GM18498 (cell line): Measurements from ENCODE around the gene MARCHF9.
"Not testable (repeated sequence)": the region's sequence is repeated elsewhere in the genome, so short reads cannot be mapped to it uniquely, and the experiment has no call there.

ENCODE experiments used
- ATAC-seq: cut with Tn5 transposase; IDR thresholded peaks from one replicate; pipeline ENCODE4 v1.9.1; 2021; ENCODE audit warnings: mild to moderate bottlenecking, moderate library complexity; ENCODE audit not compliant: unreplicated experiment

MARCHF9 gene

DNA sequence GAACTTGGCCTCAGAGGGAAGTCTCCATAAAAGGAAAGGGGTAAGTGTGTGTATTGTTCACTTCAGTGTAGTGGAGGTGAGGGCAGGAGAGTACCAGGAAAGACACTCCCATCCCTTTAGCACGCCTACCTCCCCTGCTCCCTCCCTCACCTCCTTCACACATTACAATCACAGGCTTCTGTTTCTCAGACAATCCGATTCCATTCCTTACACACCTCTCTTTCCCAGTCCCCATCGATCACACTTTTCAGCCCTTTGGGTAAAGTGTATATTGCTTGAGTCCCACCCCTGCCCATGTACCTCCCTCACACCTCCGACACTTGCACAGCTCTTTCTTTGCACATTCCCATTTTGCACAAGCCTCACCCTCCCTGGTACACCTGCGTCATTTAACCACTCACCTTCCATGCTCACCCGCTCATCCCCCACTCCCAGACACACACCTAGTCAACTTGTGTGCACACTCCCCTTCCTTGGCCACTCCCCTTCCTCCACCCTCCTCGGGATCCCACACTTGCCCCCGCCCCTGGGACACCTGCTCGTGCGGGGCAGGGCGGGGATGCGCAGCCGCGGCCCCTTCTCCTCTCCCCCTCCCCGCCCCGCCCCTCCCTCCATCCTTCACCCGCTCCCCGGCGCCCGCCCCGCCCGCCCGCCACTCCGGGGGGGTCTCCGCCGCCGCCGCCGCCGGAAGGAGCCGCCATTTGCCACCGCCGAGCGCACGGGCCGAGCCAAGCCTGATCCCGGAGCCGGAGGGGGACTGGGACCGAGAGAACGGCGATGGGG is at the start of gene MARCHF9:
Gene MARCHF9 (plus strand): TSS at position 693 of the 783 bp plus-strand sequence. CDS start 426 bp downstream, outside the sequence.
- ATAC-seq: peak; percentile 39

- no peak for ATAC-seq
Measured at GRCh38 chr12:57707250-57707649, 47.7 kb upstream of the MARCHF9 start.

- ATAC-seq: no peak
Measured at GRCh38 chr12:57708296-57708695, 46.6 kb upstream of the MARCHF9 start.

- no peak for ATAC-seq
Measured at GRCh38 chr12:57712701-57713100, 42.2 kb upstream of the MARCHF9 start.

- ATAC-seq: no peak
Measured at GRCh38 chr12:57713209-57713608, 41.7 kb upstream of the MARCHF9 start.

GRCh38 chr12:57715036-57715748 is 39.7 kb upstream of the MARCHF9 start:
- not testable (repeated sequence) for ATAC-seq

DNA sequence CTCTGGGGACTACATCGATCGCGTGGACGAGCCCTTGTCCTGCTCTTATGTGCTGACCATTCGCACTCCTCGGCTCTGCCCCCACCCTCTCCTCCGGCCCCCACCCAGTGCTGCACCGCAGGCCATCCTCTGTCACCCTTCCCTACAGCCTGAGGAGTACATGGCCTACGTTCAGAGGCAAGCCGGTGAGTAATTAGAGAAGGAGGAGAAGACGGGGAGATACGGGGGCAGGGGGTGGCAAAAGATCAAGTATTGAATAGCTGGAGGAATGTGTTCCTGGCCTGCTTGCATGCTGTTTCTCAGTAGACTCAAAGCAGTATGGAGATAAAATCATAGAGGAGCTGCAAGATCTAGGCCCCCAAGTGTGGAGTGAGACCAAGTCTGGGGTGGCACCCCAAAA is 39.1 kb upstream of the MARCHF9 start:
- ATAC-seq: no peak

DNA sequence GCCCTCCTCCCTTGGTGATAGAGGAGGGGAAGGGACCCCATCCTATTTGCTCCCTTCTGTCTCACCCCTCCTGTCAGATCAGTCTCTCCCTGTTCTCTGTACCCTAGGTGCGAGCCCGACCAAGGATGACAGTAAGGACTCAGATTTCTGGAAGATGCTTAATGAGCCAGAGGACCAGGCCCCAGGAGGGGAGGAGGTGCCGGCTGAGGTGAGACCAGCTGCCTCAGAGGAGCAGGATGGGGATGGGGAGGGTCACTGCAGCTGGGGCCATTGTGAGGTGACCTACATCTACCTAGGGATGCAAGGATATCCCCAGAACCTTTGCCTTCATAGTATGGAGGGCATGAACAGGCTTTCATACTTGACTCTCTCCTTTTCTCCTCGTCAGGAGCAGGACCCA is 38.6 kb upstream of the MARCHF9 start:
- no peak for ATAC-seq

GRCh38 chr12:57717131-57717530 is 37.8 kb upstream of the MARCHF9 start:
- no peak for ATAC-seq

- no peak for ATAC-seq
Measured at GRCh38 chr12:57717846-57718640, 36.9 kb upstream of the MARCHF9 start.

DNA sequence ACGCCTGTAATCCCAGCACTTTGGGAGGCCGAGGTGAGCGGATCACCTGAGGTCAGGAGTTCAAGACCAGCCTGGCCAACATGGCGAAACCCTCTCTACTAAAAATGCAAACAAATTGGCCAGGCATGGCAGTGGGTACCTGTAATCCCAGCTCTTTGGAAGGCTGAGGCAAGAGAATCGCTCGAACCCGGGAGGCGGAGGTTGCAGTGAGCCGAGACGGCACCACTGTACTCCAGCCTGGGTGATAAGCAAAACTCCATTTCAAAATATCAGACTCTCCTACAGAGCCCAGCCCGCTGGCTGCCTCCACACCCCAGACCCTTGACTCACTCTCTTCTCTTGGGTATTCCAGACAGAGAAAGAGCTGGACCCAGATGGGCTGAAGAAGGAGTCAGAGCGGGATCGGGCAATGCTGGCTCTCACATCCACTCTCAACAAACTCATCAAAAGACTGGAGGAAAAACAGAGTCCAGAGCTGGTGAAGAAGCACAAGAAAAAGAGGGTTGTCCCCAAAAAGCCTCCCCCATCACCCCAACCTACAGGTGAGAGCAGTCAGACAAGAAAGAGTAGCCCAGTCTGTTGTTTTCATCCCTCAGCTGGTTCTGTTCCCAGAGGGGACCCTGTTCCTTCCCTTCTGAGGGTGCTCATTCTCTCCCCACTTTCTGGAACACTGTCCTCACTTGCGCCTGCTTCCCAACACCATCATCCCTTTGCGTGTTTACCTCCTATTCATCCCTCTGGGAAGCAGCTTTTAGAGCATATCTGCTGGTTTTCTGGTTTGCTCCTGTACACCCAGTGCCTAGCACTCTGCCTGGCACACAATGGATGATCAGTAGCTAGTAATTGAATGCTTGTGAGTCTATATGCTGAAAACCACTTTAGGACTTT is 36.0 kb upstream of the MARCHF9 start:
- ATAC-seq: no peak

GRCh38 chr12:57719777-57720605 is 34.9 kb upstream of the MARCHF9 start:
- no peak for ATAC-seq

GRCh38 chr12:57720606-57721595 is 34.0 kb upstream of the MARCHF9 start:
- ATAC-seq: no peak

- not testable (repeated sequence) for ATAC-seq
Measured at GRCh38 chr12:57721846-57722608, 32.9 kb upstream of the MARCHF9 start.

GRCh38 chr12:57722716-57723629 is 31.9 kb upstream of the MARCHF9 start:
- ATAC-seq: no peak

DNA sequence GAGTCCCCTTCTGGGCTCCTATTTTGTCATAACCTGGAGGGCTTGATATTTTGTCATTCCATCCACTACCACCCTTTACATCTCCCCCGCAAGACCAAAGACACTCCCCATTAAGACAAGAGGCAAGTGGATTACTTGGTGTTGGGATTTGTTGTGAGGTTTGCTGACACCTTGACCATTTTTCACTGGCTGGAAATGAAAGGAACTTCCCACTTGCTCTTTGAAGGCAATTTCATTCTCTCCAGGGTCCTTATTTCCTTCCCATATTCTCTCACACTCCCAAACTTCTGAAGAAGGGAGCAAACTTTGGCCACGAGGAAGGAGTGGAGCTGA is 31.3 kb upstream of the MARCHF9 start:
- no peak for ATAC-seq
